ENCODE data around the gene CACNA2D3.
"Not testable (repeated sequence)": the region's sequence is repeated elsewhere in the genome, so short reads cannot be mapped to it uniquely, and the experiment has no call there.

CACNA2D3 gene
- total RNA-seq, result 0.04 to 0.05 reads per million in 2 donors

DNA sequence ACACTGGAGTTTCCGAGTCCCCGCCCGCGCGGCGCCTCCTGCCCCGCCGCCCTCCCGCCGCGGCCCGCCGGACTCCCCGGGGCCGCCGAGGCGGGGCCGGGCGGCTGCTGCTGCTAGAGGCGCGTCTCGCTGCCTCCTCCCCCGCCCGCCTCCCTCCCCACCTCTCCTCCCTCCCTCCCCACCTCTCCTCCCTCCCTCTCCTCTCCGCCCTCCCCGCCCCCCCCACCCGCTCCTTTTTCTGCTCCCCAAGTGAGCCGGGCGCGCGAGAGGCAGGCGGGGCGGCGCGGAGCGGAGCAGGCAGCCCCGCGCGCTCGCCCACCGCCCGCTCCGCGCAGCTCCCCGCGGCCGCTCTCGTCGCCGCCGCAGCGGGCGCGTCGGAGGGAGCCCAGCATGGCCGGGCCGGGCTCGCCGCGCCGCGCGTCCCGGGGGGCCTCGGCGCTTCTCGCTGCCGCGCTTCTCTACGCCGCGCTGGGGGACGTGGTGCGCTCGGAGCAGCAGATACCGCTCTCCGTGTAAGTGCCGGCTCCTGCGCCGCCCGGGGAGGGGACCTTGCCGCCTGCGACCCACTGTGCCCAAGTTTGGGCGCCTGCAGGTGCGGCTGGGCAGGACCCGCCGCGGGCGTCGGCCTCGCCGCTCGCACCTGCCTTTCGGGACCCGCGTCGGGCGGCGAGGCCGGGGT lies at the start of gene CACNA2D3:
Gene CACNA2D3, plus strand, starts transcription at position 229 of the 679 bp plus-strand sequence.
- DNase-seq, result no peak

DNA sequence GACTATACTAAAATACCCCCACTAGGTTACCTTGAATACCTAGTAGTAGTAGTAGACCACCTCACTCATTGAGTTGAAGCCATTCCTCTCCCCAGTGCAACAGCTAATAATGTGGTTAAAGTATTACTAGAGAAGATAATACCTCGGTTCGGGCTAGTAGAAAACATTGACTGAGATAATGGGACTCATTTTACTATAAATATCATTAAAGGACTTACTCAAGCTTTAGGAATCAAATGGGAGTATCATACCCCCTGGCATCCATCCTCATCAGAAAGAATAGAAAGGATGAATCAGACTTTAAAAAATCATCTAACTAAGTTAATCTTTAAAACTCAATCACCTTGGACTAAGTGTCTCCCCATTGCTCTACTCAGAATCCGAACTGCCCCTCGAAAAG lies 49.0 kb upstream of the CACNA2D3 start:
- DNase-seq, result no peak

DNA sequence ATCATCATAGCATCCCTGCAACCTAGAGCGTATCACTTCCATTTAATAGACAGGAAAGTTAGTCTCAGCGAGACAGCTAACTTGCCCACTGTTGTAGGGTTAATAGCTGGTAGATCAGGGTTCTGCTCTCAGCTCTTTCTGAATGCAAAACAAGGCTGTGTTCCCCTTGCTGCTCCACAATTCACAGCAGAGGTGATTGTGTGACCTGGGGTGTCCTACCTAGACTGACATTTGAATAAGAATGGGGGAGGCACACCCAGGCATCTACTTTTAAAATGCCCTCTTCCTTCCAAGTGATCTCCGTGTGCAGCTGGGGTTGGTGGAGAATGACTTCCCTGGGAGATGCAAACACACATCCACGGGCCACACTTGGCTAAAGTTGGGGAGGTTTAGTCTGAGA lies 43.0 kb upstream of the CACNA2D3 start:
- no peak for DNase-seq

DNA sequence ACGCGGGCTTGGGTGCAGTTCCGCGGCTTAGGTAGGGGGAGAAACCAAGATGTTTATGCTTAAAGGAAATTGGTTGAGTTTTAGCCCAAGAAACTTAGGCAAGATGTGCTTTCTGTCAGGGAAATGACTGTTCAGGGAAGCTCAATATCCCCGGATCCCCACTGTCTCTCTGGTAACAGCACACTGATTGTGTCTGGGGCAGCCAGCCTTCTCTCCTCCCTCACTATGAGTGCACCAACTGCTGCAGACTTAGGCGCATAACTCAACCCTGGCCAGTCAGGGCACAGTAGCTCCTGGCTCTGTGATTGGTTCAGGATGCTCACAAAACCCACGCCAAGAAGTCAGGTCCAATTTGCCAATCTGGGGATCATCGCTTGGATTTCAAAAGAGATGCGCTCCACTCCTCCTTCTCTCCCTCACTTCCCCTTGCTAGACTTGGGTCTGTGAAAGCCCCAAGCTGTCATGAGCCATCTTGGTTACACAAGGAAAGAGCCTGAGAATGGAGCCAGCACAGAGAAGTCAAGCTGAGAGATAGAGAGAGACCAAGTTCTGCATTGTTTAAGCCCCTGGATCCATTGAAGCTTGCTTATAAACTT lies 42.5 kb upstream of the CACNA2D3 start:
- no peak for DNase-seq

DNA sequence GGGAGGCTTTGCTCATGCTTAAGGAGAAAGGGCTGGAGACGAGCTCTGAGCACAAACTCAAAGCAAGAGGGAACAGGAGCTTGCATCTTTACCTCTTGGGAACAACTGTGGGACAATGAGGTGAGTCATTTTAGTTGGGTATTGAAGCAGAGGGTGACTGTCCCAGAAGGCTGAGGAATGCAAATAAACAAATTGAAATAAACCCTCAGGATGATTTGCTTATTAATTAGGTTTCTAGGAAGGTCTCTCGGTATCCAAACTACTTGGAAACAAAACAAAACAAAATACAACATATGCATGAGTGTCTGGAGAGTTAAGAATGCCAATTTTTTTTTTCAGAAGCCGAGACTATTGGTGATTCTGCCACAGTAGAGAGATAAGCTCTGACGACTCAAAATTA lies 38.4 kb upstream of the CACNA2D3 start:
- no peak for DNase-seq

DNA sequence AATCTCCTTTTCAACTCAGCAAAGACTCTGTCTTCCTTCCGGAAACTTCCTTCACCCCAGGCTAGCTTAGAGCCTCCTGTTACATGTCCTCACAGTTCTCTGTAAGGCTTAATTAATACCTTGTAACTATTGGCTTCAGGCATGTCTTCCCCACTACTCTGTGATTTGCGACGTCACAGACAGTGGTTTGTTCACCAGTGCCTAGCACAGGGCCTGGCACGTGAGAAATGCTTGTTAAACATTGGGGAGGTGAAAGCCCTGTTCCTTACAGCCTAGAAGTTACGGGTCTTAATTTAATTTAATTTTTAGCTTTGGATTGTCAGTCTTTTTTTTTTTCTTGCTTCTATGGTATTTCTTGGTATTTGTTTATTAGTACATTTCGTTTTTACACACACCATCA lies 36.4 kb upstream of the CACNA2D3 start:
- no peak for DNase-seq

DNA sequence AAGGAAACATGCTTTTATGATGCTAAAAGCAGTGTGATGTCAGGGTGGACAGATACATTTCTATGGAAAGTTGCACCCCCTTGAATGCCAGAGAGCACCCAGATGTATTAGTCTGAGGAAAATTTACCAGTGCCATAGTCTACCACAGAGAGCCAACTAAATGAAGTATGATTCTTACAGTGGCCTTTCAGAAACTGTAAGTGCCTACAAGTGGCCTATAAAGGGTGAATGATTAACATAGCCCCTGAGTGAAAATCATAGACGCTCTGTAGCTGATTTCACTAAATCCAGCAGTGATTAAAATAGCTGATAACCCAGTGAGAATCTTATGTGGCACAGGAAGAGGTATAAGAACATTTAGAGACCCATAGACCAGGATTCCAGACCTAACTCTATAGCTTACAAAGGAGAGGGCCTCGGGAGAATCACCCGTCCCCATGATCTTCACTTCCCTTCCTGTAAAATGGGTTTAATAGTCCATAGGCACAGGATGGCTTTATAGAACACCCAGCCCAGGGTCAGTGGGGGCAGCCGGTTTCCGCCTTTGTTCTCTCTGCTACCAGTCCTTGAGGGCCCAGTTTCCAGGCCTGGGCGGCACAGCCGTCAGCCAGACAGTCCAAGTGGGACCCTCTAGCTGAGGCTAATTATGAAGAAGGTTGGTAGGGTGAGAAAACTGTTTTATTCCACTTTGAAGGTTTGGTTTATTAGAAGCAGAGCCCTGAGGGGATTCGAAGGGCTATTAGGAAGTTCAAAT lies 35.5 kb upstream of the CACNA2D3 start:
- no peak for DNase-seq

DNA sequence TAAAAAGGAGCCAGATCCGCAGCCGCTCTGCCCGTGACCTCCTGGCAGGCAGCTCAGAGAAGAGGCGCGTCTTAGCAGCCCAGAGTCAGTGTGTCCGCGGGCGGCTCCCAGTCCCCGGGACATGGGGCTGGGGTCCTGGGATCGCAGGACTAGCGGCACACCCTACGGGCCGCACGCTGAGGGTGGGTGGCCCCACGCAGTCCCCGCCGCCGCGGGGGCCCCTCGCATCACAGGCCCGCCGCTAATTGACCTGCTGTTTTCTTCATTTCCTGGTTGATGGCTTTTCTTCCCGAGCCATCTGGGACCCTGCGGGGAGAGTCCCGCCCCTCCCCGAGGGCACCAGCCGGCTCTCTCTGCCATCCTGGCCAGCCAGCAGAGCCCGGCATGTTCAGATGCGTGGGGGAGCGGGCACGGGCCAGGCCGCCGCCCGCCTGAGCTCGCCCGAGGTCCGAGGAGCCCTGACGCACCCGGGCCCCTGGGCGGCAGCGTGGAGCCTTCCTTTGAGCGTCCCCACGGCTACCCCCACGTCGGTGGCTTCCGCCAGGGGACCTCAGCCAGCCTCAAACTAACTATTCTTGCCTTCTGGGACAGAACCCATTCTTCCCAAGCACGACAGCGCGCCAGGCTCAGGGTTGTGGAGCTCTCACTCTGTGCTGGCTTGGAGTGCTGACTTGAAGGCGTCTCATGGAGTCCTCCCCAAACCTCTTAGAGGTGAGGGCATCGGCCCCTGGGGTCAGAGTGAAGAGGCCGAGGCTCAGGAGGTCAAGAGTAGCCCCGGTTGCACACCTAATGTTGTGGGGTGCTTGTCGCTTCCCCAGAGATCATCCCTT lies 34.6 kb upstream of the CACNA2D3 start:
- DNase-seq, result no peak

DNA sequence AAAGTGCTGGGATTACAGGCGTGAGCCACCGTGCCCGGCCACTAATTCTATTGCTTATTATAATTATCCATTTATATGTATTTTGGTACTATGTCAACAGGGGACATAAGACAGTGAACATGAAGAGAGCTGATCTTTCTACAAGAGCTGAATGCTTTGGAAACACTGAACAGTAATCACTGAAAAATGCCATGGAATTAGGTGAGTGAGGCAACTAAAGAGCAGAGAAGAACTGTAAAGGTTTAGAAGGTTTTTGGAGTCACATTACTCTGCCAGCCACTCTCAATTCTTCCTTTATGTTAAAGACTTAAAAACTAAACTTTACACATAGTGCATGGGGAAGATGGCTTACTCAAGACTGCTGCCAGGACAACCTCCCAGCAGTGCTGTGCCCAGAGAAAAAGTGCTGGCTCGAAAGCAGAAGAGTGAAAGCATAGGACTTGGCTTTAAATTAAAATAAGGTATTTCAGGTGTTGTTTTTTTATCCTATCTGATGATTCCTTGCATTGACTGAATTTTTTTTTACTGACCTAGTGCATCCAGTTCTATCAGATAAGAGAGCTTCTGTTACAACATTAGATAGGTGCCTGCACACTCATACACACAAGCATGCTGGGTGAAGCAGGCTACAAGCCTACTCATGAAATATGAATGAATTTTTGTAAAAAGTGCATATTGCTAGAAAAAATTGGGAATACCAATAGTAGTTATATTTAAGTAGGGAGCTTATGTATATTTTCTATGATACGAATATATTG lies 28.7 kb upstream of the CACNA2D3 start:
- no peak for DNase-seq

DNA sequence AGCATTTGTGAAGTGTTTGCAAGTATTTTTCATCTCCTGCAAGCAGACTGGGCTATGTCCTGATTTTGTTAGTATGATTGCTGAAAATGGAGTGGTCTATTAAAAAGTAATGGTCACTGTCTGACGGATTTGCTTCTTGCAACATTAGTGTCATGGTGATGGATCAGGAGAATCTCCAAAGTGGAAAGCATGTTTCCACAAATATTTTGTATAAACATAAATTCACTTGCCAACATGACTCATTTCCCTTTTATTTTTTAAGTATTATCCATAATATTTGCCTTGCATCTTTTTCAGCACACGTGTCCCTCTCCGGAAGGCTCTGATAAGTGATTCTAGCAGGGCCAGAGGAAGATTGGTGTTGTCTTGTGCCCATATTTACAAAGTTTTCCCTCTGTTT lies 27.4 kb upstream of the CACNA2D3 start:
- no peak for DNase-seq

DNA sequence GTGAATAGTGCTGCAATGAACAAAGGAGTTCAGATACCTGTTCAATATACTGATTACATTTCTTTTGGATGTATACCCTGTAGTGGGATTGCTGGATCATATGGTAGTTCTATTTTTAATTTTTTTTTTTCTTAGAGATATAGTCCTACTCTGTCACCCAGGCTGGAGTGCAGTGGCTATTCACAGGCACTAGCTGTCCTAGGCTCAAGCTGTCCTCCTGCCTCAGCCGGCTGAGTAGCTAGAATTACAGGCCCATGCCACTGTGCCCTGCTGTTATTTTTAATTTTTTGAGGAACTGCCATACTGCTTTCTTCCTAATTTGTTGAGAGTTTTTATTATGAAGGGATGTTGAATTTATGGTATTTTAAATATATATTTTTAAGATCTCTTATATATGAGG lies 23.0 kb upstream of the CACNA2D3 start:
- DNase-seq, result no peak

DNA sequence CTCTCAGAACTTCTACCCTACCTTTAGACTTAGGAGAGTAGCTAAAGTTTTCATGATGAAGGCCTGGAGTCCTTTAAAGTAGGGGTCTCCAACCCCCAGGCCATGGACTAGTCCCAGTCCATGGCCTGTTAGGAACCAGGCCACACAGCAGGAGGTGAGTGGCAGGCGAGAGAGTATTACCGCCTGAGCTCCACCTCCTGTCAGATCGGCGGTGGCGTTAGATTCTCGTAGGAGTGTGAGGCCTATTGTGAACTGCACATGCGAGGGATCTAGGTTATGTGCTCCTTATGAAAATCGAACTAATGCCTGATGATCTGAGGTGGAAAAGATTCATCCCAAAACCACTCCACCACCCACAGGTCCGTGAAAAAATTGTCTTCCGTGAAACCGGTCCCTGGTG lies 18.3 kb upstream of the CACNA2D3 start:
- DNase-seq, result no peak

DNA sequence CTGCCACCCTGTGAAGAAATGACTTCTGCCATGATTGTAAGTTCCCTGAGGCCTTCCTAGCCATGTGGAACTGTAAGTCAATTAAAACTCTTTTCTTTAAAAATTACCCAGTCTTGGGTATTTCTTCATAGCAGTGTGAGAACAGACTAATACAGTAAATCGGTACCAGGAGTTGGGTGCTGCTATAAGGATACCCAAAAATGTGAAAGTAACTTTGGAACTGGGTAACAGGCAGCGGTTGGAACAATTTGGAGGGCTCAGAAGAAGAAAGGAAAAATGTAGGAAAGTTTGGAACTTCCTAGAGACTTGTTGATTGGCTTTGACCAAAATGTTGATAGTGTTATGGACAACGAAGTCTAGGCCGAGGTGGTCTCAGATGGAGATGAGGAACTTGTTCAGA lies 6.2 kb upstream of the CACNA2D3 start:
- not testable (repeated sequence) for DNase-seq

DNA sequence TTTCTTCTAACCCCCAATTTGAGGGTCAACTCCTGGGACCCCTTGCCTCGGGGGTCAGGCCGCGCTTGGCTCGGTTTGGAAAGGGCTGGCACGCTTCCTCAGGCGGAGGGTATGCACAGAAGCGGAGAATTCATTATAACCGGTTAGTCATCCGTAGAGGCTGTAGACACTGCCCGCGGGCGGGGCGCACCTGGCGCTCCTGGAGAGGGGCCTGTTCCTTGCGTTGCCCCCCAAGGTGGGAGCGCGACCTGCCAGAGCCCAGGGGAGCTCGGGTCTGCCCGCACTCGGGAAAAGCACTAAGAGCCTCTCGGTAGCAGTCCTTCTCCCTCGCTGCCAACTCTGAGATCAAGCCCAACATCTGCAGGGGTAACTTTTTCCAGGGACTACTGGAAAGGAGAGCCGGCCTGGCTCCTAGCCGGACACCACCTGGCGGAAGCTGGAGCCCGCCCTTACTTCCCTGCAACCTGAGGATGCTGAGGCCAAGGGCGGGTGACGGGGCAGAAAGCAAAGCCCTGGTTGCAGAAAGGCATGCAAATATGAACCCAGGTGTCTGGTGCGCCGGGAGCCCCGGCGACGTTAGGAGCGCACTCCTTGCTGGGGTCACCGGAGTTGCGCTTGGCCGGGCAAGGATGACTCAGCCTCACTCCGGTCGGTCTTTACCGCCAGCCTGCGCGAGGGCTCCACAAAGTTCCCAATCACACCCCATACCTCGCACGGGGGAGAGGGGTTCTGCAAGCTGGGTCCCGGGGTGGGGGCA lies 1.5 kb upstream of the CACNA2D3 start:
- no peak for DNase-seq

DNA sequence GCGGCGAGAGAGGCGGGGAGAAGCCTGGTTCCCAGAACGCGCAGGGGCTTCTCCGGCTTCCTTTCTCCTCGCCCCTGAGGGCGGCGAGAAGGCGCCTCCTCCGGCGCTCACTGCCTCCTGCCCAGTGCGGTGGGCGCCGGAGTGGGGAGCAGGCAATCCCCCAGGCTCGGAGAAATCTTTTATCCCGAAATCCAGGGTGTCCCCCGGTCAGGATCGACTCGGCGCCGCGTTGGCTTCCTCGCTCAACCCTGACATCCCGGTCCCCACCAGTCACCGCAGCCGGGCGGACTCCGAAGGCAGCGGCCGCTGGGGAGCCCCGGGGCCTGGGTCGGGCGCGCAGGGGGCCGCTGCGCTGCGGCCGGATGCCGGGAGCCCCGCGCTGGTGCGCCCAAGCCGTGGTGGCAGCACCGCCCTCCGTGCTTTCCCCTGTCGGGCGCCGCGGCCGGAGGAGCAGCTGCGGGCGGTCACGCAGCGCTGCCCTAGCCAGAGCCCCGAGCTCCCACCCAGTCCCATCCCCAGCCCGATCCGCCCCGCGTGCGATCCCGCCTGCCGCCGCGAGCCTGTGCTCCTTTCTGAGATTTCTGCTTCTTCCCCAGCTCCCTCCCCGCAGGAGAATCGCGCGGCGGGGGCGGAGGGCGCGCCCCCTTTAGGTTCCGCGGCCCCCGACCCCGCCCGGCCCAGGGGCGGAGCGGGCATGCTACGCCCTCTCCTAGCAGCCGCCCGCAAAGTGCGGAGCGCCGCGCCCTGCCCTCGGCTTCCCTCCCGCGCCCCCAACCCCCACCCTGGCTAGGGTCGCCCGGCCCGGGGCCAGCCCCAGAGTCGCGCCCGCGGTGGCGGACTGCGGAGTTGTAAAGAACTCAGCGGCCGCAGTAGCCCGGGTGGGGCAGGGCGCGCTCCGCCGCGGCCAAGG lies 683 bp upstream of the CACNA2D3 start:
- DNase-seq, result no peak

DNA sequence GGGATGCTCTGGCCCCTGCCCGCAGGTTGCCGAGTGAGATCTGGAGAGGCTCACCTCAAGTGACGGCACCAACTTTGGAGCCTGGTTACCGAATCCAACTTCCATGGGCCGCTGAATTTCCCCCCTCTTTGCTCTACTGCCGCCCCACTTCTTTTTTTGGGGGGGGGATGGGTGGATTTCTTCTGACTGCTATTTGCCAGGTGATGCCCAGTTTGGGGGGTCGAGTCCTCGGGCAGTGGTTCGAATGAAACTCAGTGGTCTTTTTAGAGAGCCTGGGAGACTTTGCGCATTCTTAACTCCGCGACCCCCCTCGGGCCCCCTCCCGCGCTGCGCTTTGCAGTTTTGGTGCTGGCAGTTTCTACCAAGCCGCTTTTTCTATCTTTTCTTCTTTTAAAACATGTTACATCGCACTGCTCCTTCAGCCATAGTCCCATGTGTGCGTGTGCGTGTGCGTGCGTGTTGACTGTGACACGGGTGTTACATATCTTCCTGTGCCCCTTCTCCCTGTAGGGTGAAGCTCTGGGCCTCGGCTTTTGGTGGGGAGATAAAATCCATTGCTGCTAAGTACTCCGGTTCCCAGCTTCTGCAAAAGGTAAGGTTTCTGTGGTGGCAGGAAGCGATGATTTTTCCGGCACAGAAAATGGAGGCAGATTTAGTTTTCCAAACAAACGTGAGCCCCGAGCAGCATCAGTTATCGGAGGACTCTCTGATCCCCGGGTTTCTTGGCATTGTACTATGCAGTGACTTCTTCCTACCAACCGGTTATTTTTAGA lies 837 bp downstream of the CACNA2D3 start:
- no peak for DNase-seq

DNA sequence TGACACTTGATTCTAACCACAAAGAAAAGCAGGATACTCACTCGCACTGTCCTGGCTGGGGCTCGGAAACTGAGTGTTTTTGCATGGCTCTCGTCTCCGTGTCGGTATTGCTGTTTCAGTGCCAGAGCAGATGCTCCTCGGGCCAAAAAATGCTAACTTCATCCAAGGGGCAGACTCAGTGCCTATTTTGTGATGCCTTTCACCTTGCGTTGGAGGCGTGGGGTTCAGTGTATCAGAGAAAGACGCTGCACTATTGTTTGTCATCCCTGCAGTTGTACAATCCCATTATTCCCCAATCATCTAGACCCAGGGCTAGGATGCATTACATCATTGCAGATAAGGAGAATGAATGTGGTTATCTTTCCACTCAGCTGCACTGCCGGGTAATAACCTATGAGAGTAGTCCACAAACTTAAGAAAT lies 1.4 kb downstream of the CACNA2D3 start:
- DNase-seq, result no peak

DNA sequence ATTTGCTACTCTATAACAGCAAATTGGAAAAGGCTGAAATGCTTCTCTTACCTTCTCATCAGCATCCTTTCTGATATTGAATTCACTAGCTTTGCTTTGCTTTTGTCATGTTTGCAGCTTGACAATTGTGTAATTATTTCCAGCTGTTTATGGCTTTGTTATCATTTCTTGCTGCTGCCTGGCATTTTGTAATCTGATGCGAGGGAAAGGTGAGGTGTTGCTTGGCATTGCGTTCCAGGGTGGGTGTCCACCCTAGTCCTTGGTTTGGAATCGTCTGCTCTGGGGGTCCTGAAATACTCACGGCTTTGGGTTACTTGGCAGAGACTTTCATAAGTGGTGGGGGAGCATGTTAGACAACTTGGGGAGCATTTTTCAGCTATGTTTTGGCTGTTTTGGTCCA lies 2.9 kb downstream of the CACNA2D3 start:
- DNase-seq, result no peak

DNA sequence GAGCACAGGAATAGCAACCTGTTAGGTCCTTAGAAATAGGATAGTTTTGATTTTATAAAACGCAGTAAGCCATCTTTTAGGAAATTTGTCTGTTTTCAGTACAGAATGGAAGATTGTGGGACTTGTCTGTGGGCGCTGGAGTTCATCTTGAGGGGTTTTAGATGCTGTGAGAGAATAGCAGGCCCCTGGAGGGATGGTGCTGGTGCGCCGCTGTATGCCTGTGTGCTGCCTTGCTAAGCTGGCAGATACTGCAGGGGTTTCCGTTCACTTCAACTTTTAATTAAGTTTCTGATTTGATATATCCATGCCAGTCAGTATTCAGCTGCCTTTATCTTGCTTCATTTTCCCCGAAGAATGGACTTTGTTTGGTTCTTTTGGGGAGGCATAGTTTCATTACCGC lies 4.2 kb downstream of the CACNA2D3 start:
- DNase-seq, result no peak
